GM19025 (cell line): ENCODE results near the gene ATG16L1.

Experiments used
- ATAC-seq: cut with Tn5 transposase; IDR thresholded peaks from one replicate; pipeline ENCODE4 v1.9.1; 2021; ENCODE audit warnings: mild to moderate bottlenecking, low read depth, moderate library complexity; ENCODE audit not compliant: unreplicated experiment

Gene ATG16L1

GRCh38 chr2:233226511-233227031 is 24.9 kb upstream of the ATG16L1 start:
- no peak for ATAC-seq

GRCh38 chr2:233227346-233227978 is 24.0 kb upstream of the ATG16L1 start:
- no peak for ATAC-seq

- ATAC-seq: no peak
Measured at GRCh38 chr2:233228376-233228775, 23.1 kb upstream of the ATG16L1 start.

- ATAC-seq: no peak
Measured at GRCh38 chr2:233233618-233234230, 17.7 kb upstream of the ATG16L1 start.

GRCh38 chr2:233234264-233234663 is 17.2 kb upstream of the ATG16L1 start:
- no peak for ATAC-seq

- no peak for ATAC-seq
Measured at GRCh38 chr2:233234996-233235395, 16.5 kb upstream of the ATG16L1 start.

GRCh38 chr2:233235977-233236376 is 15.5 kb upstream of the ATG16L1 start:
- ATAC-seq: no peak

- no peak for ATAC-seq
Measured at GRCh38 chr2:233236820-233237589, 14.5 kb upstream of the ATG16L1 start.

GRCh38 chr2:233240897-233241296 is 10.6 kb upstream of the ATG16L1 start:
- ATAC-seq: no peak

GRCh38 chr2:233241803-233242202 is 9.7 kb upstream of the ATG16L1 start:
- ATAC-seq: no peak

GRCh38 chr2:233242231-233242927 is 9.1 kb upstream of the ATG16L1 start:
- no peak for ATAC-seq

GRCh38 chr2:233243348-233243747 is 8.1 kb upstream of the ATG16L1 start:
- no peak for ATAC-seq

- no peak for ATAC-seq
Measured at GRCh38 chr2:233244818-233245217, 6.7 kb upstream of the ATG16L1 start.

GRCh38 chr2:233245406-233245805 is 6.1 kb upstream of the ATG16L1 start:
- no peak for ATAC-seq

GRCh38 chr2:233247116-233247515 is 4.4 kb upstream of the ATG16L1 start:
- ATAC-seq: no peak

- no peak for ATAC-seq
Measured at GRCh38 chr2:233247744-233248143, 3.7 kb upstream of the ATG16L1 start.

- ATAC-seq: no peak
Measured at GRCh38 chr2:233248999-233249398, 2.5 kb upstream of the ATG16L1 start.

GRCh38 chr2:233250568-233250967 is 905 bp upstream of the ATG16L1 start:
- no peak for ATAC-seq

GRCh38 chr2:233250985-233251305 is 528 bp upstream of the ATG16L1 start:
- peak; percentile 12 for ATAC-seq

- no peak for ATAC-seq
Measured at GRCh38 chr2:233252227-233252626, 754 bp downstream of the ATG16L1 start.

- no peak for ATAC-seq
Measured at GRCh38 chr2:233255151-233255550, 3.7 kb downstream of the ATG16L1 start.
